Stimulated activated CD4-positive, alpha-beta T cell treated with anti-CD3 and anti-CD28 coated beads, TNF-alpha, amount 100 ng/mL, for 4 hours (primary cell): Measurements from ENCODE around the gene SLAMF8.

Experiments
- DNase-seq, 3 experiments: peaks; one replicate each; pipeline ENCODE4 v3.0.0-alpha.2; 2020; ENCODE audit warnings: low read depth in 3 of 3

Gene SLAMF8

GRCh38 chr1:159826441-159827101, at the start of gene SLAMF8:
Gene SLAMF8, plus strand, starts transcription at chr1:159826873. Its CDS starts 26 bp downstream, at chr1:159826899.
- peak; percentile 4 to 10 (median 6) for DNase-seq

- DNase-seq: no peak
These were observed 48.4 kb upstream of the SLAMF8 start for GRCh38 chr1:159778266-159778665.

GRCh38 chr1:159779403-159779851, 47.2 kb upstream of the SLAMF8 start:
- no peak for DNase-seq

- peak; percentile 89 to 95 (median 93) for DNase-seq
These were observed 45.8 kb upstream of the SLAMF8 start, which contains the start of gene DUSP23 for GRCh38 chr1:159780583-159781582. Gene DUSP23, plus strand, starts transcription at chr1:159780962. Its CDS starts 139 bp downstream, at chr1:159781101.

- DNase-seq: no peak
These were observed 44.7 kb upstream of the SLAMF8 start for GRCh38 chr1:159781992-159782391.

GRCh38 chr1:159783724-159784123, 42.9 kb upstream of the SLAMF8 start:
- DNase-seq: no peak

GRCh38 chr1:159786465-159786864, 40.2 kb upstream of the SLAMF8 start:
- DNase-seq: no peak

GRCh38 chr1:159786966-159787365, 39.7 kb upstream of the SLAMF8 start:
- no peak for DNase-seq

- DNase-seq: no peak
These were observed 36.3 kb upstream of the SLAMF8 start for GRCh38 chr1:159790237-159790917.

GRCh38 chr1:159791031-159791430, 35.6 kb upstream of the SLAMF8 start:
- DNase-seq: no peak

GRCh38 chr1:159791461-159791860, 35.2 kb upstream of the SLAMF8 start:
- DNase-seq: no peak

- DNase-seq: no peak
These were observed 31.1 kb upstream of the SLAMF8 start for GRCh38 chr1:159795534-159795933.

GRCh38 chr1:159798893-159799292, 27.8 kb upstream of the SLAMF8 start:
- peak in 1 of 3 experiments; percentile 4 for DNase-seq

GRCh38 chr1:159799446-159799985, 27.2 kb upstream of the SLAMF8 start:
- DNase-seq: no peak

GRCh38 chr1:159800177-159800930, 26.3 kb upstream of the SLAMF8 start:
- no peak for DNase-seq

- no peak for DNase-seq
These were observed 24.6 kb upstream of the SLAMF8 start, which contains the start of gene FCRL6 for GRCh38 chr1:159802111-159802510. Gene FCRL6, plus strand, starts transcription at chr1:159802360. Its CDS starts 65 bp downstream, at chr1:159802425.

- no peak for DNase-seq
These were observed 22.6 kb upstream of the SLAMF8 start for GRCh38 chr1:159803956-159804689.

- no peak for DNase-seq
These were observed 21.7 kb upstream of the SLAMF8 start for GRCh38 chr1:159804924-159805323.

- DNase-seq: no peak
These were observed 10.7 kb upstream of the SLAMF8 start for GRCh38 chr1:159815926-159816325.
